GM19468 (cell line): ENCODE data around the gene CD82.

ENCODE experiments used
- ATAC-seq: cut with Tn5 transposase; IDR thresholded peaks from one replicate; pipeline ENCODE4 v1.9.1; 2021; ENCODE audit warnings: mild to moderate bottlenecking, moderate library complexity, moderate number of reproducible peaks; ENCODE audit not compliant: unreplicated experiment; ENCODE audit errors: extremely low read depth

Gene CD82

DNA sequence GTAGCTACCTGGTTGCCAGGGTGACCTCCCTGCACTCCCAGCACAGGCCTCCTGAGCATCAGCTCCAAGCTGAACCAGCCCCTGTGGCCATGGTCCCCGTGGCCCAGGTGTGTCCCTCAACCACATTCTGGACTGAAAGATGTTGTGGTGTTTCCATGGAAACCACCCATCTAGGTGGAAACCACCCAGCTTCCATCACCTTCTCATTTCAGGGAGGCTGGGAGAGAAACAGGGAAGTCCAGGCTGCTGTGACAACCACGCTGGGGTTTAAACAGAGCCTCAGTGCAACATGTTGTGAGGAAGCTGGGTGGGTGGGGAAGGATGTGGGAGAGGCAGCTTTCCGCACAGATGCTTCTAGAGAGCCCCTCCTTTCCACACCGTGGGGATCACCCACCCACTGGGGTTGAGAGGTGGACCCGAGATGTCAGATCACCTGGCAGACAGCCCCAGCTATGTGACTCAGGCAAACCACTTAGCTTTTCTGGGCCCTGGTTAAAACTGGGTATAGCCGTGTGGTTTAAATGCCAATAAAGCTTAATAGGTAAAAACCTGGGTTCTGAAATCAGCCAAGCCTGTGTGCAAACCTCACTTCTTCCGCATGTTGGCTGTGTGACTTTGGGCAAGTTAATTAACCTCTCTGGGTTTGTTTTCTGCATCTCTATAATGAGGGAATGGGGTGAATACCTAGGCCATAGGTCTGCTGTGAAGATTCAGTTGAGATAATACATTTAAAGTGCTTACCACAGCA lies 46.4 kb downstream of the CD82 start:
- ATAC-seq: no peak

DNA sequence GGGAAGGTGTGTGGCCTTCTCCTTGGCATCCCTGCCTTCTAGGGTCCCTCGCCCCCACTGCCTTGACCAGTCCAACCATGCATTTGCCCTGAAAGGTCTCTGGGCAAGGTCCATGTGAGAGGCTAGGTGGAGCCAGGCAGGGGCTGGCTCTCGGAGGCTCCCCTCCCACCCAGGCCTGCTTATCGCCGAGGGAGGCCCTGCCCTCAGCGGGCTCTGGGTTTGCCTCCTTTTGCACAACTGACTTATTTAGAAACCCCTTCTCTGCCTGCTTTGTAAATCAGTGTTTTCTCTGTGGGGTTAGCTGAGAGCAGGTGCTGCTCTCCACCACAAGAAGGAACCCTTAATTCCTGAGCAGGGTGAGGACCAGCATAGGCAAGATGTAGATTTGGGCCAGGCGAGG lies 47.7 kb downstream of the CD82 start:
- no peak for ATAC-seq

DNA sequence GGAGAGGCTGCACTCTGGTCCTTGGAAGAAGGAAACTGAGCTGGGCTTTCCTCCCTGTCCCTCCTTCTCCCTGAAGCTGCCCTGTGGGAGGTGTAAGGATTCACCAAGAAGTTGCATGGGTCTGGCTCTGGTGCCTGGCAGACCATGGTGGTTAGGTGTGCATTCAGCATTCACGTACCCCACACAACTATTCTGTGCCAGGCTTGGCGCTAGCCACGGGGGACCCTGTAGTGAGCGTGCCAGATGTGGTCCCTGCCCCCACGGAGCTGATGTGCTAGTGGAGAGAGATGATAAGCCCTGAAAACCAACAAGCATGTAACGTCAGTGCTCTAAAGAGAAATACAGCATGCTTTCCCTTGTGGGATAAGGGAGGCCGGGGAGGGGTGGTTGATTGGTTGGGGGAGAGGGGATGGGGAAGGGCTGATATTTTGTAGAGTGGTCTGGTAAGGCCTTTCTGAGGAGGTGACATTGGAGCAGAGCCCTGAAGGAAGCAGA lies 48.9 kb downstream of the CD82 start:
- no peak for ATAC-seq

GRCh38 chr11:44615041-44615755 lies 49.7 kb downstream of the CD82 start:
- ATAC-seq: no peak

DNA sequence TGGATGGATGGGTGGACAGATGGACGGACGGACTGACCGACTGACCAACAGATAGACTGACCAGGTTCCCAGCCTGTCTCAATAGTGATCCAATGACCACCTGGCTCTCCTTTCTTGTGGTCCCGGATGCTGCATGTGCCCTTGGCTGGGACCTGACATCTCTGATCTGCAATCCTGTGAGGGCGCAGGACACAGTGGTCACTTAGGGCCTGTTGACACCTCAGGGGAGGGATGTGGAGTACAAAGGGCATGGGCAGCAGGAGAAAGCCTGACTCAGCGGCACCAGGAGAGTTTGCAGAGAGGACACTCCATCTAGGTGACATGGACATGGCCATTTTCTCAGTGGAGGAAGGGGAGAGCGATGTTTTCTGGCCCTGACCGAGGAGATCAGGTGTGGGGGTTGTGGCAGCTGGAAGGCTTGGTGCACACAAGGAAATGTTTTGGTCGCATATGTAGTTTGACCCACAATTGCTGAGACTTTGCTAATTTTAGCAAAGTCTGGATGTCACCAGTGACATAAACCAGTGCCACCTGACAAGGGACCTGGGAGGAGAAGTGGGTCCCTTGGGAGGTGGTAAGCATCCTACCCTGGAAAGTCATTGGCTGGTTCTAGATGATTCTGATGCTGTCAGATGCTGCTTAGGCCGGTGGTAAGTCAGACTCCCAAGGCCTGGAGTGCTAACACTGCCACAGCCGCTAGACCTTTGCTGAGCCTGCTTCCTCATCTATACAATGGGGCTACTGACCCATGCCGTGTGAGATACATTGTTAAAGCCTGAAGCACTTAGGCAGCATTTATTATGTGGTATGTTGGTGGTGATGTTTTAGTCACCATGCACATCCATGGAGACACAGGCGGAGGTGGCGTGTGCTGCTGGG lies 50.7 kb downstream of the CD82 start:
- no peak for ATAC-seq

DNA sequence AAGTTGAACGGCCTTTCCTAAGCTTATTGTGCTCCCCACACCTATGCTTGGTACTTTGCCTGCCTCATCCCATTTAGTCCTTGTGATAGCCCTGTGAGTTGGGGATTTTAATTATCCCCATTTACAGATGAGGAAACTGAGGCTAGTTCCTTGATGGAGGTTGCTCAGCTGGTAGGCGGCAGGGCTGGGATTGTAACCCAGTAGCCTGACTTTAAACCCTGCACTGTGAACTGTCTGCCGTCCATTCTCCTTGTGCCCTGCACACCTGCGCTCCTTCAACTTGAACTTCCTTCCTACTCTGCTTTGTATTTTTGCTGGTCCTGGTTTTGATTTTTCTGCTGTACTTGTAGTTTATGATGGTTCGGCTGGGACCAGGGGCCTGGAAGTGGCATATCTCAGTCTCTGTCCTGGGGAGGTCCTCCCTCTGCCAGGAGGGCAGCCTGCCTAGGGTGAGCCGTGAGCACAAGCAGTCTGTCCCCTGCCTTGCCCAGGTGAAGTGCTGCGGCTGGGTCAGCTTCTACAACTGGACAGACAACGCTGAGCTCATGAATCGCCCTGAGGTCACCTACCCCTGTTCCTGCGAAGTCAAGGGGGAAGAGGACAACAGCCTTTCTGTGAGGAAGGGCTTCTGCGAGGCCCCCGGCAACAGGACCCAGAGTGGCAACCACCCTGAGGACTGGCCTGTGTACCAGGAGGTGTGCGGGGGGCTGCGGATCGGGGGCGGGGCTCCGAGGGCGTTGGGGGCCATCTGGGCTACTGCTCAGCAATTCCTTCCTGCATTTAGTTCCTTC lies 52.4 kb downstream of the CD82 start:
- no peak for ATAC-seq

GRCh38 chr11:44618561-44619425 lies 53.3 kb downstream of the CD82 start:
- no peak for ATAC-seq

DNA sequence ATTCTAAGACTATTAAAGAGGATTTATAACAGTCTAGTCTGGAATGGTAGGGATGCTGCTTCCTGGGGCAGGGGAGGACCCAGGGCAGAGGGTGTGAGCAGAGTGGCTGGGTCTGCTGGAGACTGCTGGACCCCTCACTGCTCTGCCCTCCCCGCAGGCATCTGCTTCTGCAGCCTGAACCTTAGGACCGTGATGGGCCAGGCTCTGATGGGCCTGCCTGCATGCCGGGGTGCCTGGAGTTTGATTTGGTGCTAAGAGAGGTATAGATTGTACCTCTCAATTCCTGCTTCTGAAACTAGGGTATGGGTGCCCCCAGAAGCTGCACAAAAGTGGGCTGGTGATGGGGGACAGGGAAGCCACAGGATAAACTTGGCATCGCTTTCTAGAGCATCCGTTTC lies 54.9 kb downstream of the CD82 start:
- ATAC-seq: no peak

DNA sequence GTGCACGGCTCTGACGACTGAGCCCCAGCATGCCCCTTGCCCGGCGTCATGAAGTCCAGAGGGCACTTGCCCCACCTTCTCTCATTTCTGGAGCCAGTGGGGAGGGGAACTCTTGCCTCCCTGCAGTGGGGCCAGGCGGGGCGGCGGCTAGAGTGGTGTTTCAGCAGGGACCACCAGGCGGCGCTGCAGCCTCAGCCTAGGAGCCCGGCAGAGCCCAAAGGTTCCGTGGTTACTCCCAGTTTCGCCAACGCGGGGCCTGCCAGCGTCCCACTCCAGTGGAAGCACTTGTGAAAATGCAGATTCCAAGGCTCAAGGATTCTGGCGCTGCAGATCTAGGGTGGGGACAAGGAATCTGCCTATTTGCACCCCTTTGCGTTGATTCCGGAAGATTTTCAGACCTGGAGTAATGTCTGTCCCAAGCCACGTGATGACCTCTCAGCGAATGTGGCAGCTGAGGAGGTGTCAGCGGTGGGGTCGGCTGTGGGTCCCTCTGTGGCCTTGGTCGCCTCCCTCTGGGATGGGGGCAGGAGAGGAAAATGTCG lies 55.7 kb downstream of the CD82 start:
- no peak for ATAC-seq

DNA sequence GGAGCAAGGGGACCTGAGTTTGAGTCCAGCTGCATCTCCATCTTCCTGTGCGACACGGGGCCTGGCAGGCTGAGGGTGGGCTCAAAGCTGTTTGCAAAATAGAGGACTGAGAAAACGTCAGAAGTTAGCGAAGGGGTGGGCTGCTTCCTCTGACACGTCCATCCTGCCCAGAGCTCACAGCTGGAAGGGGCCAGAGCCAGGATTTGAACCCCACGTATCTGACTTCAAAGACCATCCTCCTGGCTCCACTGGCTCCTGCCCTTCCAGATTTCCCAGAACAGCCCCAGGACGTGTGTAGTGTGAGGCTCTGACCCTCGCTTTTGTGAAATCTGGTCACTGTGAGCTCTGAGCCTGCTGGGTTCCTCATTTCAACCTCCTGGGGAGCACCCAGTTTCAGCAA lies 56.3 kb downstream of the CD82 start:
- no peak for ATAC-seq

DNA sequence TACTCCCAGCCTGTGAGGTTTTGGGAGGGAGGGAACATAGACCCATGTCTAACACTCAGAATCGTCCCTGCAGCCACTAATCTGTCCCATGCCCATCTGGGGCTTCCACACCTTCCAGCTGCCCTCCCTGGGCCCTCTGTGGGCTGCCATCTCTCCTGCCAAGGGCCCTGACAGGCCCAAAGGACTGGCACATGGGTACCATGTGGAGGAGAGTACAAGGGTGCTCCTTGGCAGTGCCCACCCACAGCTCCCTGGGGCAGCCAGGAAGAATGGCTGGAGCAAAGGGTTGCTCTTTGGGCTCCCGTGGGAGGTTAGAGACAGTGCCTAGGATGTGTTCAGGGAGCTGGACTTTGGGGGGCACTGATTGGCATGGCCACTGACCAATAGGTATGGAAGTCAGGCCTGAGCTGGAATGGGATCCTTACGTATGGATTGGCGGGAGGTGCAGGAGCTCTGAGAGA lies 56.8 kb downstream of the CD82 start:
- ATAC-seq: no peak

- no peak for ATAC-seq
Observed at GRCh38 chr11:44622721-44623258, 57.3 kb downstream of the CD82 start.

DNA sequence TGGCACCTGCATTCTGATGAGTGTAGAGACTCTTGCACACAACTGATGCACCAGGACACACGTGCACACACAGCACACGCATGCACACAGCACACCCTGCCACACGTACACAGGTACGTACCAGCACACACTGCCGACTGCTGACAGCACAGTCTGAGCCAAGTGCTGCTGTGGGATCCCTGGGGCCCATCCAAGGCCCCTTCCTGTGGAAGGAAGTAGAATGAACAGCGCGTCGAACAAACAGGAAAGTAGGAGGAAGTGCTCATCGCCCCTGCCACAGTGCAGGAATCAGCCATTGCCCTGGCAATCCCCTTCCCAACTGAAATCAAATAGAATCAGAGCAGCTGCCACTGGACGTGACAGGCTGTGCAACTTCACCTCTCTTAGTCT lies 57.9 kb downstream of the CD82 start:
- no peak for ATAC-seq

DNA sequence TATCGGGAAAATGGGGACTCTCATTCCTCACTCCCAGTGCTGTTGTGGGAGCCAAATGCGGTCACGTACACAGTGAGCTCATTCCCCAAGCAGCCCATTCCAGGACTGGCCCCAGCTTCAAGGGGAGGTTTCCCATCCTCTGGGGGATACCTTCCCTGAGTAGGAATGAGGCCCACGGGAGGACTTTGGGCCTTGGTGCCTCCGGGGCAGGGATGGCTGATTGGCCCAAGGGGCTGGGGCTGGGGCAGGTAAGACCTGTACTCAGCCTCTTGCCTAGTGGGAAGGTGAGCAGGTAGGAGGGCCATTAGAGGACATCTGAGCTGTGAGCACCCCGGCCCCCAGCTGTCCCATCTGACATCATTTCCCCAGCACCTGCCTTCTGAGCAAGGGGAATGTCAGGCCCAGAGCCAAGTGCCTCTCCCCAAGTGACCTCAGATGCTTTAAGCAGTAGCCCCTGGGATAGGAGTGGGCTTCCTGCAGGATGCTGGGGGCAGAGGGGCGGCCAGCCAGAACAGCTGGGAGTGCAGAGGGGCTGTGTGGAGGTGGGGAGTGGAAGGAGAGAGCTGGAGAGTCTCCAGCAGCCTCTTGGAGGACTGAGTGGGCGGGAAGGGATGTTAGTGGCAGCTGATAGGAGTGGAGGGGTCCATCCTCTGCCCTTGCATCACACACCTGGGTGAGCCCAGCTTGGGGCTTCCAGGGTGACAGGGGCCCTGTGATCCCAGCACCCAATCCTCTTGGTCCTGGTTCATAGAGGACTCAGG lies 58.4 kb downstream of the CD82 start:
- no peak for ATAC-seq

- no peak for ATAC-seq
Observed at GRCh38 chr11:44624761-44625221, 59.3 kb downstream of the CD82 start.

DNA sequence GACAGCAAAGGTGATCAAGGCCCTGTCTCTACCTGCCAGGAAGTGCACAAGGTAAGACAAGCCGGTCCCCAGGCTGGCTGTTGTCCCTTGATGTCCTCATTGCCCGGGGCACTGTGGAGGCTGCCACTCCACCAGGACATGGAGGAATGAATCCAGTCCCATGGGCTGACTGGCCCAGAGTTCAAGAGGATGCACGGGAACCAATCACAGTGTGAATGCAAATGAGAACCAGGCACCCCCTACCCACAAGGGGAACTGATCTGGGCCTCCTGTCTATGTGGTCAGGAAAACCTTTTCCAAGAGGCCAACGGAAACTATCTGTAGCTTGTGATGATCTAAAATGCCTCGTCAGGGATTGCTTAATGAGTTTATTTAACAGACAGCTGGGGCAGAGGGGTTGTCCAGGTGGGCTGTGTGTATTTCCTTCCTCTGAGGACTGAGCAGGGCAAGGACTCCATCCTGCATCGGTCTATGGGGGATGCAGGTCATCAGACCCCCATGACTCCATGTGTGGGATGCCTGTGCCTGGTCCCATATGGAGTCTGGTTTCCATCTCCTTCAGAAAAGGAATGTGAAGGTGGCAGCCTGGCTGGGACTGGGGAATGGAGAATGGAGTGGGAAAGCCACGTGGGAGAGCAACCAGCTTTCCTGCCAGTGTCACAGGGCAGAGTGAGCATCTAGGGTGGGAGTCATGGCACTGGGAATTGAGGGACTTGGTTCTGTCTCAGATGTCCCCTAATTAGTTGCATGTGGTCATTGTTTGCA lies 60.5 kb downstream of the CD82 start:
- ATAC-seq: no peak

DNA sequence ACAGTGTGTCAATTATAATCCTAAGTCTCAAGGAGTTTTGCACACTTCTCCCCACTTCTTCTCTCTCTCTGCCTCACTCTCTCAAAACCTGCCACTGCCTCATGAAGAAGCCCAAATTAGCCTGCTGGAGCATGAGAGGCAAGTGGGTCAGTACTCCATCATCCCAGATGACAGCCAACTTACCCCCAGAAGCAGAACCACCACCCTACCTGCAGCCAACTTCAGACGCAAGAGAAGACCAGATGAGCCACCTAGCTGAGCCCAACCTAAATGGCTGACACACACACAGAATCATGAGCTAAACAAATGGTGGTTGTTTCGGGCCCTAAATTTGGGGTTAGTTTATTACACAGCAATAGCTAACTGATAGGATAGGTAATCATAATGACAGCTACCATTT lies 61.2 kb downstream of the CD82 start:
- ATAC-seq: no peak
